Activated CD4-positive, alpha-beta T cell treated with anti-CD3 and anti-CD28 coated beads, Interleukin-10, Interleukin-2, amounts not matched to agents 100 ng/mL and 50 ng/mL, durations not matched to agents 16 hours and 8 hours (primary cell): ENCODE measurements around the gene VCAN.
"Not testable (repeated sequence)": the region's sequence is repeated elsewhere in the genome, so short reads cannot be mapped to it uniquely, and the experiment has no call there.

ENCODE experiments used
- DNase-seq: peaks from one replicate; pipeline ENCODE4 v3.0.0-alpha.2; 2020

Gene VCAN

GRCh38 chr5:83471405-83472212 is at the start of gene VCAN:
TSS of gene VCAN (plus strand) at chr5:83471744. CDS start at chr5:83483519, 11,775 bp downstream.
- no peak for DNase-seq

- DNase-seq, result no peak
These were observed 49.3 kb upstream of the VCAN start for GRCh38 chr5:83422284-83422683.

DNA sequence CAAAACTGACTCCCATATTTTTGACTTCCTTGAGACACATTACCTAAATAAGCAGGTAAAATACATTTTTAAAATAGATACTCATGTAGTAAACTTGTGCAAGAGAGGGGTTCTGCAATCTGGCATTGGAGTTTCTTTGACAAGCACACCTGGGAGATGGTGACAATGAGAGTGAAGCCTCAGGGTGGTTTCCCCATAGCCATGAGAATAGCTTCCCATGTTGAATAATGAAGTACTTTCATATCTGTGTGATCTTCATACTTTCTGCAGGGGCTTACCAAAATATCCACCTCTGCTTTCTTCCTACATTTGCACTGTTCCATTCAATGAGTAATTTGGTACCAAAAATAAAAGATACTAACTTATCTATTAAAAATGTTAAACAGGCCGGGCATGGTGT is 44.7 kb upstream of the VCAN start:
- no peak for DNase-seq

GRCh38 chr5:83428126-83428525 is 43.4 kb upstream of the VCAN start:
- no peak for DNase-seq

DNA sequence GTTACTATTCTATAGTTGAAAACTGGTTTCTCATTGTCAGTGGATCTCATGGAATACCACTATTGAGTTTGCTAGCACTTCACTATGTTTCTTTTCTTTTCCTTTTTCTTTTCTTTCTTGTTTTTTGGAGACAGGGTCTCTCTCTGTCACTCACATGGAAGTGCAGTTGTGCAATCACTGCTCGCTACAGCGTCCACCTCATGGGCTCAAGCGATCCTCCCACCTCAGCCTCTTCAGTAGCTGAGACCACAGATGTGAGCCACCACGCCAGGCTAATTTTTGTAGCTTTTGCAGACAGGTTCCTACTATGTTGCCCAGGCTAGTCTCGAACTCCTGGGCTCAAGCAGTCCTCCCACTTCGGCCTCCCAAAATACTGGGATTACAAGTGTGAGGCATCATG is 42.7 kb upstream of the VCAN start:
- DNase-seq, result no peak

GRCh38 chr5:83430130-83431010 is 41.2 kb upstream of the VCAN start:
- DNase-seq, result peak; percentile 69

GRCh38 chr5:83433891-83434290 is 37.7 kb upstream of the VCAN start:
- DNase-seq, result no peak

GRCh38 chr5:83434946-83435345 is 36.6 kb upstream of the VCAN start:
- DNase-seq, result no peak

DNA sequence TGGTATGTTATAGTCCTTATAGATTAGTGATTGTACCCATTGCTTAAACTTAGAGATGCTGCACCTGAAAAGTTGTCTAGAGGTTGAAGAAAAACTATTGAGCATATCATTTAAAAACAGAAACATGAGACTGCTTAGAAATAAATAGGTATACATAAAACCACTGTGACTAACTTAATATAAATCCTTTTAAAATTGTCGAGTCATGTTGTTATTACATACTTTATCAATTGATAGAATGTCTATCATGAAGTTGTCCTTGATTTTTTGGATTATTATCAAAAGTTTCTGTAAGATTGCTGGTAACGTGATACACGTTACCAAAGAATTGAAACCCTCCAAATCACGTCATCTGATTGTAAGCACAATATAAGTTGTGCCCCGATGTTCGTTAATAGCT is 35.3 kb upstream of the VCAN start:
- DNase-seq, result no peak

DNA sequence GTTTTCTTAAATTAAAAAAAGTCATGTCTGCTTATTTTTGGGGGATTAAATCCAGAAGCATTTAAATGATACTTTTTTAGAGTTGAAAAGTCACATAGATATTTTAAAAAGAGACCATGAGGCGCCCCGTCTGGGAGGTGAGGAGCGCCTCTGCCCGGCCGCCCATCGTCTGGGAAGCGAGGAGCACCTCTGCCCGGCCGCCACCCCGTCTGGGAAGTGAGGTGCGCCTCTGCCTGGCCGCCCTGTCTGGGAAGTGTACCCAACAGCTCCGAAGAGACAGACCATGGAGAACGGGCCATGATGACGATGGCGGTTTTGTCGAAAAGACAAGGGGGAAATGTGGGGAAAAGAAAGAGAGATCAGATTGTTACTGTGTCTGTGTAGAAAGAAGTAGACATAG is 33.8 kb upstream of the VCAN start:
- DNase-seq, result not testable (repeated sequence)

- DNase-seq, result no peak
These were observed 30.7 kb upstream of the VCAN start for GRCh38 chr5:83440826-83441225.

GRCh38 chr5:83441747-83442146 is 29.8 kb upstream of the VCAN start:
- DNase-seq, result no peak

DNA sequence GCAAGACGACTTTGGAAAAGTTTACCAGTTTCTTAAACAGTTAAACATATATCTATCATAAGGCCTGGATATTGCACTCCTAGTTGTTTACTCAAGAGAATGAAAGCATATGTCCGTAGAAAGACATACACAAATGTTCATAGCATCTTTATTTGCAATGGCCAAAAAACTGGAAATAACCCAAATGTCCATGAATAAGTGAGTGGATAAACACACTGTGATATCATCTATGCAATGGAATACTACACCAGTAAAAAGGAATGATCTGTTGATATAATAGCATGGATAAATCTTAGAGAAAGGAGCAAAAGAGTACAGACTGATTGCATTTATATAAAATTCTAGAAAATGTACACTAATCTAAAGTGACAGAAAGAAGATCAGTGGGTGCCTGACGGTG is 28.0 kb upstream of the VCAN start:
- DNase-seq, result no peak

DNA sequence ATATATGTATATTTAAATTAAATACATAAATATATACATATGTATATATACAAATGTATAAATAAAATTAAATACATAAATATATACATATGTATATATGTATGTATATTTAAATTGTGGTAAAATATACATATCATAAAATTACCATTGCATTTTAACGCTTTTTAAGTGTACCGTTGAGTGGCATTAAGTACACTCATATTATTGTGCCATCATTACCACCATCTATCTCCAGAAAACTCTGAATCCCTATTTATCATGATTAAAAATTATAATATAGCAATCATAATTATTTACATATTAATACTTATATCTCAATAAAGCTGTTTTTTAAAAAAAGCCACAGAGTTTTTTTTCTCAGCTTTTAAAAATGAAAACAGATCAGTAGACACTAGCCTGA is 27.1 kb upstream of the VCAN start:
- no peak for DNase-seq

DNA sequence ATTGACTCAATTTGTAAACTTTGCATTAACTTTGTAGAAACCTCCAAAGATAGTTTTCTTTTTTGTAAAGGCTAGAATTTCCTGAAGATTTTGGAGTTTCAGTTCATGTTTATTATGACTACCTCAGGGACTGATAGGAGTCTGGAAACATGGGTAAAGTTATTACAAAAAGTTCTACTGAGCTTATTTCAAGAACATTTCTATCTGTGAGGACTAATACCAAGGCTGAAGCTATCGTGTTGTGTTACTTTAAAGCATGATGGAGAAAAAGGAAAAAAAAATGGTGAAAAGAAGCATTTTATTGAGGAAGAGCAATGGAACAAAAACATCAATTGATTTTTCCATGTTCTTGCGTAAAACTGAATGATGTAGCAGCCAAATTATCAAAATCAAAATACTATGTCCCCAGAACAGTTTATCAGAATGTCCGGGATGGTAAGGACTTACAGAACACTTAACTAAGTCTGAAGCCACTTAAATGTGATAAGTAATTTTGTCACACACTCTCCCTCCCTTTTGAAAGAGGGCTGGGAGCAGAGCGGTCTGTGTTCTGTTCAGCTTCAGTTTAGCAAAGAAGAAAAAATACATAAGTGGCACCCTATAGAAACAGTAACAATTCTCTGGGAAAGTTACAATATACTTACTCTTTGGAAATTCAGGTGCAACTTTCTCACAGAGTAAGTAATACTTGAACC is 25.1 kb upstream of the VCAN start:
- no peak for DNase-seq

DNA sequence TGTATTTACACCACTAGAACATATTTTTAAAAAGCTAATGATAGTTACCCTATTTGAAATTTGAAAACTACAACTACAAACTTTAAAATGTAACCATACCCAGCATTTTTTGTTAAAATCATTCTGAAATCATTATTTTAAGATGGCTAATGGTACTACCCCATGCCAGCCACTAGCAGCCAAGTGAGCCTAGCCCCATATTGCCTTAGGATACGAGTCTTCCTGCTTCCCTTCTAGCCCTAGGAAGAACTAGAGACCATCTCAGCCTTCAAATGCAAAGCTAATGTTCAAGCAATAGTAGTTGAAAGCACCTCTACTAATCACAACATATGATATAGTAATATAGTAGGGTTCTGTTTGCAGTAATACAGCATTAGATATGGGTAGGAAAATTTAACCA is 24.0 kb upstream of the VCAN start:
- DNase-seq, result no peak

DNA sequence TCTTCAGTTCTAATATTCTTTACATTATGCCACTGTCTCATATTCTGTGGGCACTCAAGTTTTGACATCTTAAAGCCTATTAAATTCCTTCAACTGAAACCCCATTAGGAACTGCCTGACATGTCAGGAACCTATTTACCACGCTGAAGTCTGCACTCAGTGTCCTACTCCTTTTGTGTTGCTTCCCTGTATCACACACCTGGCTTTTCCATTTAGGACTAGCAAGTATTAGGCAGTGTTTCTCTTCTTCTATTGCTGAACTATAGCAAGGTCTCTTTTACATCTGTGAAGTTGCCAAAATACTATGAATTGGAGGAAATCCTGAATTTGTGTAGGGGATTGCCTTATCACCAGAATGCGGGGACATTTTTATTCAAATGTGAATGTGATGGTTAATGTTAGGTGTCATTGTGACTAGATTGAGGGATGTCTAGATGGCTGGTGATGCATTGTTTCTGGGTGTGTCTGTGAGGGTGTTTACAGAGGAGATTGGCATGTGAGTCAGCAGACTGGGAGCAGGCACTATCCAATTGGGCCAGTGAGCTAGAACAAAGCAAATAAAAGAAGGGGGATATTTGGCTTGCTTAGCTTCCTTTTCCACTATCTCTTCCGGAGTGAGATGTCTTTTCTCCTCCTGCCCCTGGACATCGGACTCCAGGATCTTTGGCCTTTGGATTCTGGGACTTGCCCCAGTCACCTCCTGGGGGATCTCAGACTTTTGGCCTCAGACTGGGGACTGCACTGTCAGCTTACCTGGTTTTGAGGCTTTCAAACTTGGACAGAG is 21.2 kb upstream of the VCAN start:
- no peak for DNase-seq

- DNase-seq, result no peak
These were observed 20.6 kb upstream of the VCAN start for GRCh38 chr5:83450967-83451248.

- DNase-seq, result no peak
These were observed 19.6 kb upstream of the VCAN start for GRCh38 chr5:83451955-83452354.

DNA sequence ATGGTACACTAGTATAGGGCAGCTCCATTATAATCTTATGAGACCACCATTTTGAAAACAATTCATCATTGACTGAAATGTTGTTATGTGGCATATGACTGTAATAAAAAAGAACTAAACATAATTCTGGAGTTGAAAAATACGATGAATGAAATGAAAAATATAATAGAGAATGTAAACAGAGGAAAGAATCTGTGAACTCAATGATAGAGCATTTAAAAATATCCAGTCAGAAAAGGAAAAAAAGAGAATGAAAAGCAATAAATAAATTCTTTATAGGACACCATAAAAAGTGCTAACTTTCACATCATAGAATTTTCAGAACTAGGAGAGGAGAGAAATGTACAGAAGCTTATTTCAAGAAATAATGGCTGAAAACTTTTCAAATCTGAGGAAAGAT is 17.6 kb upstream of the VCAN start:
- DNase-seq, result no peak

GRCh38 chr5:83464261-83464660 is 7.3 kb upstream of the VCAN start:
- DNase-seq, result no peak

- DNase-seq, result no peak
These were observed 4.0 kb upstream of the VCAN start for GRCh38 chr5:83467371-83468035.
